Esophagus (tissue), 2 donors: ENCODE data around the gene HDAC4. TPM values are rescaled to one million over a fixed set of nuclear protein-coding genes. Genes with fewer than 3 reads are reported as not detected.

Experiments used
- H3K27ac ChIP-seq, 2 donors: one replicate each; pipeline ENCODE4 v1.5.1; 2013; ENCODE audit warnings: low read depth in 2 of 2, mild to moderate bottlenecking in 2 of 2, inconsistent platforms in 1 of 2, low read length in 1 of 2, moderate library complexity in 1 of 2
- H3K27me3 ChIP-seq, 2 donors: one replicate each; pipeline ENCODE4 v1.6.1; 2013; ENCODE audit warnings: low read length in 2 of 2, control low read depth in 1 of 2, mild to moderate bottlenecking in 1 of 2; ENCODE audit not compliant: insufficient read depth in 2 of 2, control insufficient read depth in 1 of 2
- H3K36me3 ChIP-seq, 2 donors: one replicate each; pipeline ENCODE4 v1.6.1; 2013; ENCODE audit warnings: low read length in 1 of 2; ENCODE audit not compliant: control insufficient read depth in 2 of 2, insufficient read depth in 2 of 2
- H3K4me1 ChIP-seq, 2 donors: one replicate each; pipeline ENCODE4 v1.6.1; 2013; ENCODE audit warnings: low read length in 1 of 2; ENCODE audit not compliant: control insufficient read depth in 2 of 2, insufficient read depth in 2 of 2
- H3K4me3 ChIP-seq, 2 donors: one replicate each; pipeline ENCODE4 v1.5.1; 2013; ENCODE audit warnings: low read length in 2 of 2, mild to moderate bottlenecking in 2 of 2, low read depth in 1 of 2, moderate library complexity in 1 of 2
- H3K9me3 ChIP-seq, 2 donors: one replicate each; pipeline ENCODE4 v1.6.1; 2013; ENCODE audit warnings: mild to moderate bottlenecking in 2 of 2, low read depth in 1 of 2, low read length in 1 of 2, moderate library complexity in 1 of 2; ENCODE audit not compliant: control insufficient read depth in 2 of 2, insufficient read depth in 1 of 2
- WGBS, 2 donors: extraction: QIAGEN DNeasy Blood & Tissue Kit; methylation state at CpG; one replicate each; pipeline ENCODE4 v1.1.7; 2013; 5-methylcytosine and 5-hydroxymethylcytosine counted together
- polyA plus RNA-seq, 2 donors: library from polyadenylated mRNA; stranded (reverse); fragments of 200-250 nt; gene quantifications; one replicate each; pipeline ENCODE4 v1.2.3, GENCODE V29; 2013
- donor health status: healthy with polysubstance abuse.
- donor health status: Bipolar disorder and iron deficiency.

The HDAC4 gene
- polyA plus RNA-seq, 2 donors, result 5.9 to 10.2 TPM

- Histone ChIP-seq H3K36me3 (peaks cover 0 to 4% of the 10 kb centered on the region in 2 donors), H3K4me3 (no peak overlapping the region), H3K27me3 (no peaks in the 10 kb centered on the region), H3K9me3 (no peaks in the 10 kb centered on the region), H3K4me1 (peaks cover 2 to 8% of the 10 kb centered on the region in 2 donors), H3K27ac (no peak overlapping the region)
- 69 to 76% methylated on average over 11 of the region's 11 CpGs for WGBS, 2 donors
These were observed 195.8 kb downstream of the HDAC4 start for GRCh38 chr2:239204876-239205468.

- peaks cover 0 to 4% of the 10 kb centered on the region in 2 donors for H3K36me3 ChIP-seq
- H3K4me3 ChIP-seq, result no peak overlapping the region
- H3K27me3 ChIP-seq, result no peaks in the 10 kb centered on the region
- WGBS, 2 donors, result 96 to 97% methylated on average over 28 of the region's 28 CpGs
- H3K27ac ChIP-seq, result no peak overlapping the region
- no peaks in the 10 kb centered on the region for H3K9me3 ChIP-seq
- H3K4me1 ChIP-seq, result peaks cover 0 to 8% of the 10 kb centered on the region in 2 donors
These were observed 196.5 kb downstream of the HDAC4 start for GRCh38 chr2:239204136-239204875.

GRCh38 chr2:239203443-239204135, 197.2 kb downstream of the HDAC4 start:
- no peak overlapping the region for H3K4me3 ChIP-seq
- H3K36me3 ChIP-seq, result peaks cover 0 to 4% of the 10 kb centered on the region in 2 donors
- H3K9me3 ChIP-seq, result no peaks in the 10 kb centered on the region
- 85 to 87% methylated on average over 14 of the region's 14 CpGs for WGBS, 2 donors
- peaks cover 0 to 8% of the 10 kb centered on the region in 2 donors for H3K4me1 ChIP-seq
- H3K27me3 ChIP-seq, result no peaks in the 10 kb centered on the region
- no peak overlapping the region for H3K27ac ChIP-seq

GRCh38 chr2:239202836-239203235, 198.0 kb downstream of the HDAC4 start:
- Histone ChIP-seq H3K4me1 (peaks cover 0 to 8% of the 10 kb centered on the region in 2 donors), H3K9me3 (no peaks in the 10 kb centered on the region), H3K36me3 (peaks cover 0 to 9% of the 10 kb centered on the region in 2 donors), H3K4me3 (no peak overlapping the region), H3K27ac (no peak overlapping the region), H3K27me3 (no peaks in the 10 kb centered on the region)
- 65 to 76% methylated on average over 10 of the region's 10 CpGs for WGBS, 2 donors

- no peaks in the 10 kb centered on the region for H3K9me3 ChIP-seq
- H3K4me1 ChIP-seq, result peaks cover 0 to 8% of the 10 kb centered on the region in 2 donors
- H3K27ac ChIP-seq, result no peak overlapping the region
- peaks cover 0 to 9% of the 10 kb centered on the region in 2 donors for H3K36me3 ChIP-seq
- H3K4me3 ChIP-seq, result no peak overlapping the region
- no peaks in the 10 kb centered on the region for H3K27me3 ChIP-seq
- 92% methylated on average over 12 of the region's 12 CpGs for WGBS, 2 donors
These were observed 198.5 kb downstream of the HDAC4 start for GRCh38 chr2:239202343-239202742.

- Histone ChIP-seq H3K36me3 (peaks cover 0 to 12% of the 10 kb centered on the region in 2 donors), H3K27ac (no peak overlapping the region), H3K4me3 (no peak overlapping the region), H3K9me3 (no peaks in the 10 kb centered on the region), H3K4me1 (peaks cover 4 to 8% of the 10 kb centered on the region in 2 donors), H3K27me3 (no peaks in the 10 kb centered on the region)
- WGBS, 2 donors, result 88 to 92% methylated on average over 7 of the region's 7 CpGs
These were observed 198.9 kb downstream of the HDAC4 start for GRCh38 chr2:239201884-239202283.

- peak overlapping the region in 1 of 2 donors; percentile 3 for H3K27ac ChIP-seq
- 51 to 58% methylated on average over 6 of the region's 6 CpGs for WGBS, 2 donors
- H3K9me3 ChIP-seq, result no peaks in the 10 kb centered on the region
- peaks cover 0 to 15% of the 10 kb centered on the region in 2 donors for H3K36me3 ChIP-seq
- H3K4me1 ChIP-seq, result peaks cover 8% of the 10 kb centered on the region in 2 donors
- no peak overlapping the region for H3K4me3 ChIP-seq
- H3K27me3 ChIP-seq, result no peaks in the 10 kb centered on the region
These were observed 199.3 kb downstream of the HDAC4 start for GRCh38 chr2:239201531-239201876.

- Histone ChIP-seq H3K36me3 (peaks cover 0 to 15% of the 10 kb centered on the region in 2 donors), H3K4me1 (peaks cover 8% of the 10 kb centered on the region in 2 donors), H3K9me3 (no peaks in the 10 kb centered on the region), H3K4me3 (no peak overlapping the region), H3K27ac (peak overlapping the region in 1 of 2 donors; percentile 3), H3K27me3 (no peaks in the 10 kb centered on the region)
- 89 to 90% methylated on average over 20 of the region's 20 CpGs for WGBS, 2 donors
These were observed 199.9 kb downstream of the HDAC4 start for GRCh38 chr2:239200646-239201530.
